Endodermal cell (in vitro differentiated cells): Measurements from ENCODE around the gene ZBTB16. TPM values are rescaled to one million over a fixed set of nuclear protein-coding genes. Genes with fewer than 3 reads are reported as not detected.

Experiments
- DNase-seq: peaks from one replicate; pipeline ENCODE4 v3.0.0-alpha.2; 2017
- H3K27ac ChIP-seq: 2 replicates; pipeline ENCODE4 v1.5.1; 2013; ENCODE audit warnings: mild to moderate bottlenecking, low read depth, low read length, moderate library complexity
- H3K27me3 ChIP-seq: 2 replicates; pipeline ENCODE4 v1.6.1; 2013; ENCODE audit warnings: mild to moderate bottlenecking, low read length, moderate library complexity; ENCODE audit not compliant: insufficient read depth, control insufficient read depth, poor library complexity, severe bottlenecking
- H3K36me3 ChIP-seq: 2 replicates; pipeline ENCODE4 v1.7.0; 2013; ENCODE audit warnings: mild to moderate bottlenecking, low read length, moderate library complexity; ENCODE audit not compliant: control insufficient read depth, insufficient read depth
- H3K4me1 ChIP-seq: one replicate; pipeline ENCODE4 v1.7.0; 2013; ENCODE audit warnings: low read length; ENCODE audit not compliant: control insufficient read depth, insufficient read depth
- H3K4me3 ChIP-seq: 2 replicates; pipeline ENCODE4 v1.5.1; 2013; ENCODE audit warnings: mild to moderate bottlenecking, low read length, moderate library complexity
- H3K9ac ChIP-seq: 2 replicates; pipeline ENCODE4 v1.6.1; 2013; ENCODE audit warnings: mild to moderate bottlenecking, low read length, moderate library complexity; ENCODE audit not compliant: poor library complexity, severe bottlenecking; ENCODE audit errors: extremely low read depth
- H3K9me3 ChIP-seq: 2 replicates; pipeline ENCODE4 v1.6.1; 2013; ENCODE audit warnings: mild to moderate bottlenecking, low read length, moderate library complexity; ENCODE audit not compliant: control insufficient read depth
- H3K27ac Mint-ChIP-seq: 2 replicates; pipeline ENCODE4 v1.8.0; 2020; ENCODE audit warnings: mixed read lengths
- H3K27me3 Mint-ChIP-seq: 2 replicates; pipeline ENCODE4 v1.8.0; 2021; ENCODE audit warnings: mild to moderate bottlenecking, mixed read lengths; ENCODE audit not compliant: insufficient read depth
- H3K36me3 Mint-ChIP-seq: 2 replicates; pipeline ENCODE4 v1.8.0; 2020; ENCODE audit warnings: low read depth, mixed read lengths
- H3K4me1 Mint-ChIP-seq: 2 replicates; pipeline ENCODE4 v1.8.0; 2020; ENCODE audit warnings: mixed read lengths
- H3K4me3 Mint-ChIP-seq: 2 replicates; pipeline ENCODE4 v1.8.0; 2020; ENCODE audit warnings: mild to moderate bottlenecking, moderate library complexity, mixed read lengths
- H3K9me3 Mint-ChIP-seq: 2 replicates; pipeline ENCODE4 v1.8.0; 2020; ENCODE audit warnings: mild to moderate bottlenecking, mixed read lengths
- CTCF ChIP-seq: fragments of 200-600 bp; sonication (generic); conservative IDR thresholded peaks from 2 replicates; pipeline ENCODE4 v1.5.0; 2021; ENCODE audit warnings: antibody characterized with exemption, mild to moderate bottlenecking
- WGBS, 2 experiments: methylation state at CpG; one replicate each; pipeline versions ENCODE4 v1.1.5 to v1.1.7; 2013; ENCODE audit warnings: missing lambda C conversion rate in 2 of 2, mixed read lengths in 1 of 2; ENCODE audit not compliant: insufficient coverage in 1 of 2, insufficient read length in 1 of 2; 5-methylcytosine and 5-hydroxymethylcytosine counted together
- total RNA-seq, 2 donors: library from RNA; stranded (reverse); fragmentation: NEBNext Ultra II Directional in 1 of 2; extraction: Animal tissue kit (Norgen Biotek cat#: 25700) in 1 of 2; gene quantifications; 2 replicates in 1 of 2; 3 replicates in 1 of 2; pipeline ENCODE4 v1.2.1, GENCODE V29; 2021

The ZBTB16 gene
- total RNA-seq, 2 donors from 2014 or later: 4.1 to 5.8 TPM

GRCh38 chr11:114215428-114215827 is 155.9 kb downstream of the ZBTB16 start:
- WGBS, 2 experiments: 87 to 93% methylated on average over 2 to 3 of the region's 3 CpGs
- no peak overlapping the region for H3K27ac ChIP-seq
- peaks cover 42% of the 10 kb centered on the region for H3K4me1 Mint-ChIP-seq
- H3K27ac Mint-ChIP-seq: peak overlapping the region; percentile 18
- H3K9me3 Mint-ChIP-seq: no peaks in the 10 kb centered on the region
- no peaks in the 10 kb centered on the region for H3K36me3 ChIP-seq
- peaks cover 31% of the 10 kb centered on the region for H3K4me1 ChIP-seq
- H3K27me3 ChIP-seq: peaks cover 27% of the 10 kb centered on the region
- no peak for TF ChIP-seq CTCF
- H3K36me3 Mint-ChIP-seq: no peaks in the 10 kb centered on the region
- H3K4me3 ChIP-seq: no peak overlapping the region
- H3K9me3 ChIP-seq: no peaks in the 10 kb centered on the region
- H3K4me3 Mint-ChIP-seq: no peak overlapping the region
- DNase-seq: no peak
- no peak overlapping the region for H3K9ac ChIP-seq
- H3K27me3 Mint-ChIP-seq: peaks cover 36% of the 10 kb centered on the region

- no peak overlapping the region for H3K9ac ChIP-seq
- WGBS, 2 experiments: 69 to 100% methylated on average over 1 to 6 of the region's 6 CpGs
- H3K4me1 Mint-ChIP-seq: peaks cover 39% of the 10 kb centered on the region
- H3K27me3 Mint-ChIP-seq: peaks cover 42% of the 10 kb centered on the region
- no peaks in the 10 kb centered on the region for H3K9me3 ChIP-seq
- TF ChIP-seq CTCF: no peak
- no peak overlapping the region for H3K27ac ChIP-seq
- H3K4me3 Mint-ChIP-seq: no peak overlapping the region
- H3K36me3 Mint-ChIP-seq: no peaks in the 10 kb centered on the region
- H3K36me3 ChIP-seq: no peaks in the 10 kb centered on the region
- peaks cover 29% of the 10 kb centered on the region for H3K27me3 ChIP-seq
- no peak overlapping the region for H3K4me3 ChIP-seq
- H3K4me1 ChIP-seq: peaks cover 38% of the 10 kb centered on the region
- no peak for DNase-seq
- no peaks in the 10 kb centered on the region for H3K9me3 Mint-ChIP-seq
- peak overlapping the region; percentile 18 for H3K27ac Mint-ChIP-seq
These were observed 156.6 kb downstream of the ZBTB16 start for GRCh38 chr11:114215871-114216795.

- no peak for DNase-seq
- Mint-ChIP-seq H3K27me3 (peaks cover 48% of the 10 kb centered on the region), H3K9me3 (no peaks in the 10 kb centered on the region), H3K4me1 (peaks cover 33% of the 10 kb centered on the region), H3K36me3 (no peaks in the 10 kb centered on the region), H3K27ac (no peak overlapping the region), H3K4me3 (no peak overlapping the region)
- no peak overlapping the region for H3K9ac ChIP-seq
- 95 to 100% methylated on average over 2 of the region's 2 CpGs for WGBS, 2 experiments
- TF ChIP-seq CTCF: no peak
- H3K4me1 ChIP-seq: peaks cover 35% of the 10 kb centered on the region
- no peak overlapping the region for H3K27ac ChIP-seq
- H3K36me3 ChIP-seq: no peaks in the 10 kb centered on the region
- no peaks in the 10 kb centered on the region for H3K9me3 ChIP-seq
- no peak overlapping the region for H3K4me3 ChIP-seq
- peaks cover 35% of the 10 kb centered on the region for H3K27me3 ChIP-seq
These were observed 157.3 kb downstream of the ZBTB16 start for GRCh38 chr11:114216796-114217180.
